NCI-H226 (cell line): Measurements from ENCODE around the gene ZNF57.
"Not testable (repeated sequence)": the region's sequence is repeated elsewhere in the genome, so short reads cannot be mapped to it uniquely, and the experiment has no call there.

Source experiments
- DNase-seq: peaks from one replicate; pipeline ENCODE4 v3.0.0-alpha.2; 2015

Gene ZNF57

GRCh38 chr19:2900296-2901252 lies at the start of gene ZNF57:
TSS of gene ZNF57 (plus strand) at chr19:2900928. CDS start at chr19:2901046, 118 bp downstream.
- peak; percentile 98 for DNase-seq

GRCh38 chr19:2852598-2852997 lies 48.1 kb upstream of the ZNF57 start:
- DNase-seq, result no peak

GRCh38 chr19:2853015-2853606 lies 47.6 kb upstream of the ZNF57 start:
- no peak for DNase-seq

GRCh38 chr19:2854849-2855248 lies 45.9 kb upstream of the ZNF57 start:
- no peak for DNase-seq

GRCh38 chr19:2856457-2857050 lies 44.2 kb upstream of the ZNF57 start:
- DNase-seq, result no peak

GRCh38 chr19:2858864-2859263 lies 41.9 kb upstream of the ZNF57 start:
- DNase-seq, result no peak

- DNase-seq, result no peak
Measured at GRCh38 chr19:2863816-2864215, 36.9 kb upstream of the ZNF57 start.

- DNase-seq, result no peak
Measured at GRCh38 chr19:2865334-2866100, 35.2 kb upstream of the ZNF57 start.

GRCh38 chr19:2866495-2867024 lies 34.2 kb upstream of the ZNF57 start:
- DNase-seq, result no peak

- DNase-seq, result peak; percentile 7
Measured at GRCh38 chr19:2867025-2867991, 33.4 kb upstream of the ZNF57 start, which contains the start of gene ZNF556. TSS of gene ZNF556 (plus strand) at chr19:2867335. CDS start at chr19:2867422, 87 bp downstream.

- no peak for DNase-seq
Measured at GRCh38 chr19:2869618-2870017, 31.1 kb upstream of the ZNF57 start.

GRCh38 chr19:2872175-2872574 lies 28.6 kb upstream of the ZNF57 start:
- DNase-seq, result not testable (repeated sequence)

- DNase-seq, result no peak
Measured at GRCh38 chr19:2877398-2878331, 23.1 kb upstream of the ZNF57 start.

GRCh38 chr19:2883686-2884439 lies 16.9 kb upstream of the ZNF57 start:
- no peak for DNase-seq

GRCh38 chr19:2885736-2886135 lies 15.0 kb upstream of the ZNF57 start:
- DNase-seq, result no peak

GRCh38 chr19:2887391-2887914 lies 13.3 kb upstream of the ZNF57 start:
- DNase-seq, result peak; percentile 33

GRCh38 chr19:2888731-2889224 lies 11.9 kb upstream of the ZNF57 start:
- peak; percentile 5 for DNase-seq

GRCh38 chr19:2890531-2890930 lies 10.2 kb upstream of the ZNF57 start:
- DNase-seq, result not testable (repeated sequence)

- no peak for DNase-seq
Measured at GRCh38 chr19:2896694-2897093, 4.0 kb upstream of the ZNF57 start.
